Immature natural killer cell (primary cell): ENCODE data around the gene GPATCH3. TPM values are rescaled to one million over a fixed set of nuclear protein-coding genes. Genes with fewer than 3 reads are reported as not detected.
"Not testable (repeated sequence)": the region's sequence is repeated elsewhere in the genome, so short reads cannot be mapped to it uniquely, and the experiment has no call there.

Experiments
- DNase-seq, 3 donors: peaks; one replicate each; pipeline ENCODE4 v3.0.0; 2022; ENCODE audit warnings: mixed read lengths in 1 of 3
- H3K27ac Mint-ChIP-seq, 6 donors: one replicate each; pipeline ENCODE4 v1.8.0; 2020; ENCODE audit warnings: mixed read lengths in 6 of 6, mild to moderate bottlenecking in 5 of 6, inconsistent platforms in 4 of 6, moderate library complexity in 3 of 6
- H3K27me3 Mint-ChIP-seq, 3 donors: one replicate each; pipeline ENCODE4 v1.8.0; 2020 to 2021; ENCODE audit warnings: low read depth in 3 of 3, mild to moderate bottlenecking in 3 of 3, mixed read lengths in 3 of 3, moderate library complexity in 3 of 3, inconsistent platforms in 1 of 3
- H3K36me3 Mint-ChIP-seq, 3 donors: one replicate each; pipeline ENCODE4 v1.8.0; 2020; ENCODE audit warnings: mixed read lengths in 3 of 3, inconsistent platforms in 2 of 3, mild to moderate bottlenecking in 2 of 3
- H3K4me1 Mint-ChIP-seq, 2 donors: one replicate each; pipeline ENCODE4 v1.8.0; 2020; ENCODE audit warnings: inconsistent platforms in 2 of 2, mild to moderate bottlenecking in 2 of 2, mixed read lengths in 2 of 2, moderate library complexity in 1 of 2
- H3K4me3 Mint-ChIP-seq, 5 donors: one replicate each; pipeline ENCODE4 v1.8.0; 2020; ENCODE audit warnings: mild to moderate bottlenecking in 5 of 5, mixed read lengths in 5 of 5, inconsistent platforms in 3 of 5, moderate library complexity in 3 of 5
- H3K9me3 Mint-ChIP-seq, 6 donors: one replicate each; pipeline ENCODE4 v1.8.0; 2020; ENCODE audit warnings: mild to moderate bottlenecking in 6 of 6, mixed read lengths in 6 of 6, inconsistent platforms in 4 of 6, moderate library complexity in 3 of 6
- polyA plus RNA-seq, 3 donors: library from polyadenylated mRNA; unstranded; fragments of 300-500 nt; fragmentation: Illumina TruSeq; gene quantifications; one replicate each; pipeline ENCODE4 v1.2.3, GENCODE V29; 2021

The GPATCH3 gene
- polyA plus RNA-seq, 3 donors from 2014 or later: 10.4 to 17.3 (median 15.1) TPM

DNA sequence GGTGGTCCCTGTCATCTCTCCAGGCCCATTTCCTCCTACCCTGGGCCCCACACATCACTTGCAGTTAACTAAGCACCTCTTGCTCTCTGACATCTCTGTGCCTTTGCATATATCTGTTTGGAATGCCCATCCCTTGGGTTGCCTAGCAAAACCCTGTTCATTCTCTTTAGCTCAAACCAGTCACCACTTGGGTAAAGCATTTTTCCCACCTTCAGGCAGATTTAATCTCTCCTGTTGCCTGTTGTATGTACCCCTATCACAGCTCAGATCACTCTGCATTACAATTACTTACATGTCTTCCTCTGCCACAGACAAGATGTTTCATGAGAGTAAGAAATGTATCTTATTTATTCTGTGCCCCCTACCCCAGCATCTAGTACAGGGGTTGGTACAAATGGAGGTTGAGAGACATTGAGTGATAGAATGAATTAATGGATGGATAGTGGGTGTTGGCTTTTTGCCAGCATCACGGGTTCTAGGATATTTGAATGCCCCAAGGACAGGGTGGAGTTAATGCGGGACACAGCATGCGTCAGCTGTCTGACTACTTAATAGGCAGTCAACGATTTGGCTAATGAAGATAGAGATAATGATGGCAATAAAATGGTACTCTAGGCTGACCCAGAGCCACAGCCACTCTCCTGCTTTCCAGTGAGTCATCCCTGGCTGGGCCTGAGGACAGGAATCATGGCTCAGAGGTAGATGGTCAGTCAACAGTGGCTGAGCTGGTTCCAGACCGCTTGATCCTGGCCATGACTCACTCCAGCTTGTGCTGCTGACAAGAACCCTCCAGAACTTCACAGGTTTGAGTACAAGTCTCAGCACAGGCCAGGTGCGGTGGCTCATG is 7.0 kb upstream of the GPATCH3 start:
- no peak for DNase-seq
- Mint-ChIP-seq H3K4me3 (no peak overlapping the region), H3K27ac (no peak overlapping the region)

DNA sequence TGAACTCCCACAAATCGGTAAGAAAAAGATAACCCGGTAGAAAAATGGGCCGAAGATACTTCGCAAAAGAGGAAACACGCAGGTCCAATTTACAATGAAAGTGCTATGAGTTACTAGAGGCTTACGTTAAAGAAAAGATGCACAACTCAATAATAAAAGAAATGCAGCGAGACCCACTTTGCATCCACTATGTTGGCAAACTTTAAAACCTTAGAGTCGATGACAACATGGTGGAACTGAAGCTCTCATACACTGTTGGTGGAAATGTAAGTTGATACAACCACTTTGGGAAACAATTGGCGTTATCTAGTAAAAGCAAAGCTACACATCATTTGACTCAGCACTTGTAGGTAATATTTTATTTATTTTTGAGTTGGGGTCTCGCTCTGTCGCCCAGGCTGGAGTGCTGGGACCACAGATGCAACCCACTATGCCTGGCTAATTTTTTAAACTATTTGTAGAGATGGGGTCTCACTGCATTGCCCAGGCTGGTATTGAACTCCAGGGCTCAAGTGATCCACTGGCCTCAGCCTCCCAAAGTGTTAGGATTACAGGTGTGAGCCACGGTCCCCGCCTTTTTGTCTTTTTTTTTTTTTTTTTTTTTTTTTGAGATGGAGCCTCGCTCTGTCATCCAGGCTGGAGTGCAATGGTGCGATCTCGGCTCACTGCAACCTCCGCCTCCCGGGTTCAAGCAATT is 696 bp upstream of the GPATCH3 start:
- Mint-ChIP-seq H3K9me3 (no peaks in the 10 kb centered on the region), H3K27me3 (peaks cover 1 to 9% (median 3%) of the 10 kb centered on the region in 3 donors), H3K4me3 (peak overlapping the region; percentile 93 to 100 (median 94)), H3K36me3 (peaks cover 4 to 6% (median 5%) of the 10 kb centered on the region in 3 donors), H3K27ac (peak overlapping the region; percentile 92 to 99 (median 99)), H3K4me1 (peaks cover 36 to 39% of the 10 kb centered on the region in 2 donors)
- no peak for DNase-seq

More for the DNA sequence above, 7.0 kb upstream of the GPATCH3 start:
- peaks cover 1 to 2% of the 10 kb centered on the region in 2 donors for H3K4me1 Mint-ChIP-seq
- no peaks in the 10 kb centered on the region for H3K36me3 Mint-ChIP-seq
- no peaks in the 10 kb centered on the region for H3K9me3 Mint-ChIP-seq
- peaks cover 0 to 6% (median 0%) of the 10 kb centered on the region in 3 donors for H3K27me3 Mint-ChIP-seq

DNA sequence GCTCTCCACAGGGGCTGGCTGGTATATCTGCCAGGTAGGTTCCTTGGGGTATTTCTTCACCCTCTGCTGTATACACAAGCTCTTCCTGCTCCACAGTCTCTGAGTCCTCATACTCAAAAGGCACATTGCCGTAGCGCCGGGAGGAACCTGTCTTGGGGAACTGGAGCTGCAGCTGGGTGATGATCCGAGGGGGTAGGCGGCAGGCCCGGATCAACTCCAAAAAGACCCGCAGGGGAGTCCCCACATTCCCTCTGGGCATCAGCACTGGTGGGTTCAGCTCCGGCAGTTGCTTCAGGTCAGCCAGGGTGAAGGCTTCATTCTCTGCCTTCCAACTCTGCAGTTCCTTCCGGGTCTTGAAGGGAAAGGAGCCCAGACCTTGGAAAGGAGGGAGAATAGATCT is 2.9 kb downstream of the GPATCH3 start:
- peaks cover 35 to 38% of the 10 kb centered on the region in 2 donors for H3K4me1 Mint-ChIP-seq
- no peaks in the 10 kb centered on the region for H3K9me3 Mint-ChIP-seq
- H3K4me3 Mint-ChIP-seq: no peak overlapping the region
- H3K27me3 Mint-ChIP-seq: peaks cover 0 to 12% (median 3%) of the 10 kb centered on the region in 3 donors
- DNase-seq: no peak
- H3K27ac Mint-ChIP-seq: no peak overlapping the region
- peaks cover 13 to 27% (median 23%) of the 10 kb centered on the region in 3 donors for H3K36me3 Mint-ChIP-seq

DNA sequence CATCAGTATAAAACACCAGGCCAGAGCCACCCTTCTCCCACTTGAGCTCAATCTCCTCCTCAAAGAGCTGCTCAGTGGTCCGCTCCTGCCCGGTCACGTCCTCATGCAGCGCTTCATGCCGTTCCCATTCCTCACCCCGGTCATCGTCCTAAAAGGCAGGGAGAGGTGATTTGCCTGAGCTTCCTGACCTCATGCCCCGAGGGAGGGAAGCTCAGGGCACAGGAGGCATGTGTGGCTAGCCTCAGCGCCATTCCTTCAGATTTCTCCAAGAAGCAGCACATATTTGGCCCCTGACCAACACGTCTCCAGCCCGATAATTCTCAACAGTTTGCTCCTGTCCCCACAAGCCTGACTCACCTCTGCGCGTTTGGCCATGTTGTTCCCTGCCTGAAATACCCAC is 6.0 kb downstream of the GPATCH3 start:
- H3K4me3 Mint-ChIP-seq: no peak overlapping the region
- H3K36me3 Mint-ChIP-seq: peaks cover 13 to 27% (median 23%) of the 10 kb centered on the region in 3 donors
- H3K4me1 Mint-ChIP-seq: peaks cover 24 to 28% of the 10 kb centered on the region in 2 donors
- no peak for DNase-seq
- no peak overlapping the region for H3K27ac Mint-ChIP-seq
- no peaks in the 10 kb centered on the region for H3K9me3 Mint-ChIP-seq
- H3K27me3 Mint-ChIP-seq: peaks cover 3 to 11% (median 6%) of the 10 kb centered on the region in 3 donors

DNA sequence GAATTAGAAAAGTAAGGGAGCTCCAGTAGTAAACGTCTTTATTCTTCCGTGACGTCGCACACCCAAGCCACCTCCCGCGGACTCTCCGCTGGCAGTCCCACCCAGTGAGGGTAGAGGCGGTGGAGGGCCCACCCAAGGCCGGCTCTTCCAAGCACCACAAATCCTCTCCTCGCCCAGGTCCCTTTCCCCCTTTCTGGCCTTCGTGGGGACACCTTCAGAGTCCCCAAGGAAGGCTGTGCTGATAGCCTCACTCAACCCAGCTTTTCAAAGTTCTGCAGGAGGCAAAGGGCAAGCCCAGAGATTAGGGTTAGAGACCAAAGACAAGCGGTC is 9.8 kb downstream of the GPATCH3 start:
- no peak for DNase-seq
- Mint-ChIP-seq H3K4me1 (peaks cover 26 to 35% of the 10 kb centered on the region in 2 donors), H3K27ac (peak overlapping the region; percentile 88 to 96 (median 94)), H3K27me3 (peaks cover 6 to 11% (median 8%) of the 10 kb centered on the region in 3 donors), H3K9me3 (no peaks in the 10 kb centered on the region), H3K36me3 (peaks cover 17 to 35% (median 24%) of the 10 kb centered on the region in 3 donors), H3K4me3 (peak overlapping the region; percentile 90 to 94 (median 91))

DNA sequence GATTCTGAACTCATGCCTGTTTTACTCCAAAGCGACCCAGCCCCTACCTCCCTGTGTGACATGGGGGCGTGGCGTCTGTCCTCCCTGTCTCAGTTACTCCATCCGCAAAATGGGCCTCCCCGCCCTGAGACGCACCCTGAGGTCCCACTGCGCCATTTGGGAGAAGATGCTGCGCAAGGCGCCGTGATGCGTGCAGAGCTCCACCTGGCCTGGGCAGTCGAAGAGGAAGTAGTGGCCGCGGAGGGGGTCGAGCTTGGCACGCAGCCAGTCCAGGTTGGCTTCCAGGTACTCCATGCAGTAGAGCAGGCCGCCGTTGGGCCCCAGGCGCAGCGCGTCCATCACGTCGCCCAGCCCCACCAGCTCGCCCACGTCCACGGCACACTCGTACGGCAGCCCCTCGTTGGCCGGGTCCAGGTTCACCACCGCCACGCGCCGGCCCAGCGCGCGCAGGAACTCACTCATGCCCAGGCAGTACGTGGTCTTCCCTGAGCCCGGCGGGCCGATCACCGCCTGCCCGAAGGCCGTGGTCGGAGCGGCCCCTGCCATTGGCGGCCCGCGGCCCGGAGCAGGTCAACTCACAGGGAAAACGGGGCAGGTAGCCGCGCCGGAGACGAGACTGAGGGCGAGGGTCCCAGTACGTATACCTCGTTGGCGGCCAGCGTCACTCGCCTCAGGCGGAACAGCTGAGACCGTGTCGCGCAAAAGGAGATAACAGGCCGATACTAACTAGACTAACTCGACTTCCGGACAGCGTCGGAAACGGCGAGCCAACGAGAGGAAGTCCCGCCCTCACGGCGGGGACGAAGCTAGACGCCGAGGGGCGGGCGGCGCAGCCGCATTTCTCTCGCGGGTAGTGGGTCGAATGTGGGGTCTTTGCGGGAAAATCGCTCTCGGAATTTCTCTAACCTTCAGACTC is 10.5 kb downstream of the GPATCH3 start, which contains the start of gene GPN2:
Gene GPN2 (minus strand): TSS at position 733 of the 916 bp plus-strand sequence. CDS start 187 bp downstream, at position 546.
- Mint-ChIP-seq H3K4me3 (peak within 1 kb of the TSS; percentile 90 to 94 (median 91)), H3K4me1 (peaks cover 26 to 35% of the 10 kb centered on the region in 2 donors), H3K27ac (peak within 1 kb of the TSS; percentile 88 to 96 (median 94))

DNA sequence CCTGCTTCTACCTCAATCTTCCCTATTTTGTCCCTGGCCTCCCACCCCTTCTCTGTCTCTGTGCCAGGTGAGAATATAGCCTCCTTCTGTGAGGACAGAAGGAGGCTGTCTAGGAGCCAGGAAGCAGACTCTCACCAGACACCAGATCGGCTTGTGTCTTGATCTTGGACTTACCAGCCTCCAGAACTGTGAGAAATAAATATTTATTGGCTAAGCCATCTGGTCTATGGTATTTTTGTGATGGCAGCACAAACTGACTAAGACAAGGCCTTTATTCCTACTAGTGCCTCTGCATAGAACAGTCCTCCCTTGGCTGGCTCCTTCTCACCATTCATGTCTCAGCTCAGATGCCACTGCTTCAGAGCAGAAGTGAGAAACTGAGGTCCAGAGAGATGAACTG is 12.0 kb downstream of the GPATCH3 start:
- H3K36me3 Mint-ChIP-seq: peaks cover 20 to 35% (median 21%) of the 10 kb centered on the region in 3 donors
- peak overlapping the region; percentile 90 to 94 (median 91) for H3K4me3 Mint-ChIP-seq
- H3K9me3 Mint-ChIP-seq: no peaks in the 10 kb centered on the region
- peaks cover 26 to 35% of the 10 kb centered on the region in 2 donors for H3K4me1 Mint-ChIP-seq
- H3K27me3 Mint-ChIP-seq: peaks cover 6 to 10% (median 8%) of the 10 kb centered on the region in 3 donors
- no peak for DNase-seq
- peak overlapping the region in 5 of 6 donors; percentile 82 to 96 (median 94) for H3K27ac Mint-ChIP-seq

More for the DNA sequence above, 10.5 kb downstream of the GPATCH3 start, which contains the start of gene GPN2:
- peak; percentile 75 to 81 (median 79) for DNase-seq
- H3K9me3 Mint-ChIP-seq: no peaks in the 10 kb centered on the region
- peaks cover 20 to 35% (median 22%) of the 10 kb centered on the region in 3 donors for H3K36me3 Mint-ChIP-seq
- H3K27me3 Mint-ChIP-seq: peaks cover 6 to 11% (median 8%) of the 10 kb centered on the region in 3 donors

DNA sequence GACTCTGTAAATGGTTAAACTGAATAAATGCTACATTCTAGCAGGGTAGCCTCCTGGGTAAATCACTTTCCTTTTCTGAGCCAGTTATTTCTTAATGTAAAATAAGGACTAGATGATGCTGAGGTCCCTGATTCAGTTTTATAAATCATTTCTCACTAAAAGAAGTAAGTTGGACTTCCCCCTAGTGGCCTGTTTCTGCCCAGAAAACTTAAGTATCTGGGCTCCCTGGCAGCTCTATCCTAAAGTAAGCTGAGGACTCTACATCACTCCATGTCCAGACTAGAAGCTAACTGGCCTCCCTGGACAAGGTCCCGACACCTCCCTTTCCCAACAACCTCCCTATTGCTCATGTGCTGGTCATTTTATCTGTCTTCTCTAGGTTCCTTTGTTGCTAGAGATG is 13.1 kb downstream of the GPATCH3 start:
- Mint-ChIP-seq H3K27me3 (peaks cover 5 to 9% (median 9%) of the 10 kb centered on the region in 3 donors), H3K4me3 (peak overlapping the region in 3 of 5 donors; percentile 50 to 62 (median 58)), H3K36me3 (peaks cover 25 to 42% (median 30%) of the 10 kb centered on the region in 3 donors), H3K27ac (peak overlapping the region in 4 of 6 donors; percentile 54 to 80 (median 66)), H3K9me3 (no peaks in the 10 kb centered on the region), H3K4me1 (peaks cover 26 to 35% of the 10 kb centered on the region in 2 donors)
- no peak for DNase-seq

DNA sequence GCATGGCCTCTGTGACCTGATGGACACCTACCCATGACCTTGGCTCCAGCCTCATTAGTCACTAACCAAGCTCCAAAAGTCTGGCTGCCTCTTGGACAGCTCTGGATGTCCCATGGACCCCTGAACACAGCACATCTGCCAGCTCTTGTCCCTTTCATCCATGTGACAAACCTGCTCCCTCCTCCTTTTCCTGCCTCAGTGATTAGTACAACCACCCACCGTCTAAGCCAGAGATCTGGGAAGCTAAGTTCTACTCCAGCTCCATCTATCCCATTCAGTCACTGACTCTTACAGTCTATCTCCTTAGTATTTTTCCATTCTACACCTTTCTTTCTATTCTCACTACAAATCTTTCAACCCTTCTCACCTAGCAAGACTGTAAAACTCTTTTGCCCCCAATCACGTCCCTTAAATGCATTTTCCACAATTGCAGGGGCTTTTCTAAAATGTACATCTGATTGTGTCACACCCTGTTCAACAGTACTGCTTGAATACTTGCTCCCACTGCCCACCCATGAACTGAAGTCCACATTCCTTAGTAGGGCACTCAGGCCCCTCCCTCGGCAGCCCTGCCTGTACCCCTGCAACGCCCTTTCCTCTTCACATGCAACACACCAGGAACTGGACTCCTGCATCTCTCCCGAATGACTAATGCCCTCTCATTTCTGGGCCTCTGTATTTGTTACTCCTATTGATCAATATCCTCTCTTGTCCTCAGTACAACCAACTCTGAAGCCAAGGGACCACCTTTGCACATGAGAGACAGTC is 17.4 kb downstream of the GPATCH3 start:
- Mint-ChIP-seq H3K4me3 (no peak overlapping the region), H3K9me3 (no peaks in the 10 kb centered on the region), H3K4me1 (peaks cover 0 to 7% of the 10 kb centered on the region in 2 donors), H3K27ac (peak overlapping the region in 3 of 6 donors; percentile 4 to 14 (median 7)), H3K36me3 (peaks cover 25 to 51% (median 31%) of the 10 kb centered on the region in 3 donors), H3K27me3 (peaks cover 0 to 1% (median 1%) of the 10 kb centered on the region in 3 donors)
- DNase-seq: no peak

DNA sequence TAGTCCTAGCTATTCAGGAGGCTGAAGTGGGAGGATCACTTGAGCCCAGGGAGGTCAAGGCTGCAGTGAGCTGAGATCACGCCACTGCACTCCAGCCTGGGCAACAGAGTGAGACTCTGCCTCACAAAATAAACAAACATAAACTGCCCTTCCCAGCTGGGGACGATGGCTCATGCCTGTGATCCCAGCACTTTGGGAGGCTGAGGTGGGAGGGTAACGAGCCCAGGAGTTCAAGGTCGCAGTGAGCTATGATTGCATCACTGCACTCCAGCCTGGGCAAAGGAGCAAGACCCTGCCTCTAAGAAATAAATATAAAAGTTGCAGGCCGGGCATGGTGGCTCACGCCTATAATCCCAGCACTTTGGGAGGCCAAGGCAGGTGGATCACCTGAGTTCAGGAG is 18.7 kb downstream of the GPATCH3 start:
- not testable (repeated sequence) for H3K27ac Mint-ChIP-seq, H3K27me3 Mint-ChIP-seq, H3K4me3 Mint-ChIP-seq, H3K9me3 Mint-ChIP-seq, H3K4me1 Mint-ChIP-seq, DNase-seq
- peaks cover 21 to 46% (median 27%) of the 10 kb centered on the region in 3 donors for H3K36me3 Mint-ChIP-seq

DNA sequence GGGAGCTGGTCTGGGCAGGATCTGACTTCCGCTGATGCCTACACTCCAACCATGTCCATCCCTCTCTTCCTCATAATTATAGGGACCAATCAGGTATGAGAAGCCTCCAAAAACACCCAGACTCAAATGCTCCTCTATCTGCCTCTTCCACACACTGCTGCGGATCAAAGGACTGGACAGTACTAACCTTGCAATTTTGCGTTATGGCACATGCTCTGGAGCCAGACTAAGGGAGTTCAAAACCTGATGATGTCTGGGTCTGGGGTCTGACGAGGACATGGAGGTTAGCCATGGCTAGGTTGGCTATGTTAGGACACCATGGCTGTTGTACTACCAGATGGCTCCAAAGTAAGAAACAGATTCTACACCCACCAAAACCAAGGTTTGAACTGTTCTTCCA is 20.5 kb downstream of the GPATCH3 start:
- Mint-ChIP-seq H3K4me3 (no peak overlapping the region), H3K27ac (no peak overlapping the region), H3K9me3 (no peaks in the 10 kb centered on the region), H3K4me1 (no peaks in the 10 kb centered on the region), H3K36me3 (peaks cover 18 to 35% (median 23%) of the 10 kb centered on the region in 3 donors), H3K27me3 (peaks cover 0 to 1% (median 0%) of the 10 kb centered on the region in 3 donors)
- no peak for DNase-seq

DNA sequence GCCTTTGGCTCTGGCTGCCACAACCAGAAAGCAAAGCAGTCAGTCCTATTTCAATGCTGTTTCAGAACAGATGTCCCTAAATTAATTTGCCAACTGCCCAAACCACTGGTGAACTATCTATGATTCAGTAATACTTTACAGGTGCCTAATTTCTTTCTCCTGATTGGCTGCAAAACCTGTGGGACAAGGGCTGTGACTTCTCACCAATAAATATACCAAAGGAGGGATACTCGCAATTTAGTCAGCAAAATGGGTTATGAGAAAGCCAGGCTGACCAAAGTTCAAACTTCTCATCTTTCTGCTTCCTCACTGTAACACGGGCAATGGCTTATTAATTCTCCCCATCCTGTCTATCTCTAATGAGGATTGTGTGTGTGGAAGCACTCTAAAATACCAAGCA is 22.9 kb downstream of the GPATCH3 start:
- Mint-ChIP-seq H3K36me3 (peaks cover 1 to 18% (median 7%) of the 10 kb centered on the region in 3 donors), H3K27ac (no peak overlapping the region)

More for the DNA sequence above, 22.9 kb downstream of the GPATCH3 start:
- no peak overlapping the region for H3K4me3 Mint-ChIP-seq
- no peaks in the 10 kb centered on the region for H3K4me1 Mint-ChIP-seq
- no peak for DNase-seq
- peaks cover 0 to 1% (median 0%) of the 10 kb centered on the region in 3 donors for H3K27me3 Mint-ChIP-seq
- H3K9me3 Mint-ChIP-seq: no peaks in the 10 kb centered on the region
